Amniotic epithelial cell (primary cell): ENCODE results near the gene TMEM232.
A peak's percentile ranks its signal among the peaks of the same experiment; 100 is the strongest.
"Not testable (repeated sequence)": the region's sequence is repeated elsewhere in the genome, so short reads cannot be mapped to it uniquely, and the experiment has no call there.

Experiments
- DNase-seq: peaks from one replicate; pipeline ENCODE4 v3.0.0-alpha.2; 2010; ENCODE audit warnings: low read depth

TMEM232 gene

DNA sequence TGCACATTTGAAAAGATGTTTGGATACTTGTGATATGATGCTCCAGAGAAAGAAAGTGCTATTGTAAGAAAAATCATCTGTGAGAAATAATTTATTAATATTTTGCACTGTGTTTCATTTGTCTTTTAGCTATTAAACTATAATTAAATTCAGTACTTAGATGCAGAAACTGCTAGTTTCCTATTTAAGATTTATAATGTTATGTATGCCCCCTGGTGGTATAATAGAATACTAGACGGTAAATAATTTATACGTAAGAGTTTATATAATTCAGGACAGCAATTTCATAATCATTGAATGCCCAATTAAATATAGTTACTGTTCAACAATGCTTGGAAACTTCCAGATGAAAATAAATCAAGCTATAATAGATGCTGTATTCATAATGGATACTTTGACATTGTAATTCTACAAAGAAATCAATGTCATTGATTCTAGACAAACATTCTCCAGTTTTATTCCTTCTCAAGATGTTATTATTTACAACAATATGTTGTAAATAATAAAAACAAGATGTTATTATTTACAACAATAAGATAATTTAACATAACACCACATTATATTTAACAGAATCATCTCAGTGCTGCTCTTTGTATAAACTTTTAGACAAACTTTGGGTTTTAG is 101.0 kb downstream of the TMEM232 start:
- peak; percentile 47 for DNase-seq

GRCh38 chr5:110623874-110624273 is 102.6 kb downstream of the TMEM232 start:
- DNase-seq: no peak

GRCh38 chr5:110618941-110619340 is 107.5 kb downstream of the TMEM232 start:
- DNase-seq: no peak

DNA sequence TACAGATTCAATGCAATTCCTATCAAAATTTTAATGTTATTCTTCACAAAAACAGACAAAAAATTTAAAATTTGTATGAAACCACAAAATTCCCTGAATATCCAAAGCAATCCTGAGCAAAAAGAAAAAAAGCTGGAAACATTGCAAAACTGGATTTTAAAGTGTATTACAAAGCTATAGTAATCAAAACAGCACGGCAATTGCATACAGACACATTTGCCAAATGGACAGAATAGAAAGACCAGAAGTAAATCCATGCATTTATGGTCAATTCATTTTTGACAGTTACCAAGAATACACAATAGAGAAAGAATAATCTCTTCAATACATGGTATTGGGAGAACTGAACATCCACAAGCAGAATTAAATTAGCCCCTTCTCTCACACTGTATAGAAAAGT is 110.5 kb downstream of the TMEM232 start:
- no peak for DNase-seq

GRCh38 chr5:110612794-110613247 is 113.7 kb downstream of the TMEM232 start:
- no peak for DNase-seq

GRCh38 chr5:110611817-110612216 is 114.7 kb downstream of the TMEM232 start:
- DNase-seq: no peak

DNA sequence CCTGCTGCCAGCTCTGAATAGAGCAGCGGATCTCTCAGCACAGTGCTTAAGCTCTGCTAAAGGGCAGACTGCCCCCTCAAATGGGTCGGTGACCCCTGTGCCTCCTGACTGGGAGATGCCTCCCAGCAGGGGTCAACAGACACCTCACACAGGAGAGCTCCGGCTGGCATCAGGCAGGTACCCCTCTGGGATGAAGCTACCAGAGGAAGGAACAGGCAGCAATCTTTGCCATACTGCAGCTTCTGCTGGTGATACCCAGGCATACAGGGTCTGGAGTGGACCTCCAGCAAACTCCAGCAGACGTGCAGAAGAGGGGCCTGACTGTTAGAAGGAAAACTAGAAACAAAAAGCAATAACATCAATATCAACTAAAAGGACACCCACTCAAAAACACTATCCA is 131.6 kb downstream of the TMEM232 start:
- DNase-seq: no peak

DNA sequence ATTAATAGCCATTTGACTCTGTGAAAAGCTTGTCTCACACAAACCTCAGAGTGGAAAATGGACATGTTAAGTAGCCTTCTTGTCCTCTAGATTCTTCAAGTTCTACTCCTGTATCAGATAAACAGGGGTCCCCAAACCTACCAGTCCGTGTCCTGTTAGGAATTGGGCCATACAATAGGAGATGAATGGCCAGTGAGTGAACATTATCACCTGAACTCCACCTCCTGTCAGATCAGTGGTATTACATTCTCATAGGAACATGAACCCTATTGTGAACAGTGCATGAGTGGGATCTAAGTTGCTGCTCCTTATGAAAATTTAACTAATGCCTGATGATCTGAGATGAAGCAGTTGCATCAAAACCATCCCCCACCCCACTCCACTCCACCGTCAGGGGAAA is 136.3 kb downstream of the TMEM232 start:
- peak; percentile 35 for DNase-seq

DNA sequence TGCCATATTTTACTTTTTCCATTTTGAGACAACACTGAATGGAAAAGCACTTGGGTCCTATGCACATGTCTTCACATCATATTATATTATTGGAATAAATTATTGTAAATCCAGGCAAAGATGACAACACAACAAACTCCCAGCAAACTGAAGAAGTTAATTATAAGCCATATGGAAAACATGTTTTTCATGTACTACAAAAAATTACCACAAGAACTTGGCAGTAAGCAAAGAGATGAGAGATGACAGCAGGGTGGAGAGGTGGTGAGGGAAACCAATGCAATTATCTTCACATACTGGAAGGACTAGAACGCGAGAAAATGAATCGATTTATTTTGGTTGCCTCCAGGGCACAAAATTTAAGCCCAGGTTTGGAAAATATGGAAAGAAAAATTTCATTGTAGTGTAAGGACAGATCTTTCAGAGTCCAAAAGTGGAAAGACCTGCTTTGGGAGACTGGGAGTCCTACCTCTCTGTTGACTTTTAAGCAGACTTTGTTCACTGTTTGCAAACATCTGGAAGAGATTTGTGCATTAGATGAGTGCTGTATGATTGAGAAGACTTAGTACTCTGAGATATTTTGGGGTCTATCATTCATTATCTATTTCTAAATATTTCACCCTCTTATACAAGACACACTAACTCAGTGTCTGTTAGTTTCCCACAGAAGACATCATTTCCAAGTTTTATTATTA is 138.0 kb downstream of the TMEM232 start:
- no peak for DNase-seq

DNA sequence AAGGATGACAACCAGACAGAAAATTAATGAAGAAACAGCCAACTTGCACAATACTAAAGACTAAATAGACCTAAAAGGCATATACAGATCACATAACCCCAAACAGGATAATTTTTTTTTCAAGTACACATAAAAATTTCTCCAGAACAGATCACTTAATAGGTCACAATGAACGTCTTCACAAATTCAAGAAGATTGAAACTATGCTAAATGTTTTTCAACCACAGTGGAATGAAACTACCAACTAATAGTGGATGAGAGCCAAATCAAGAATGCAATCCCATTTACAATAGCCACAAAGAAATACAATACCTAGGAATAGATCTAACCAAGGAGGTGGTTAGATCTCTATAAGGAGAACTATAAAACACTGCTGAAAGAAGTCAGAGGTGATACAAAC is 145.8 kb downstream of the TMEM232 start:
- DNase-seq: no peak

DNA sequence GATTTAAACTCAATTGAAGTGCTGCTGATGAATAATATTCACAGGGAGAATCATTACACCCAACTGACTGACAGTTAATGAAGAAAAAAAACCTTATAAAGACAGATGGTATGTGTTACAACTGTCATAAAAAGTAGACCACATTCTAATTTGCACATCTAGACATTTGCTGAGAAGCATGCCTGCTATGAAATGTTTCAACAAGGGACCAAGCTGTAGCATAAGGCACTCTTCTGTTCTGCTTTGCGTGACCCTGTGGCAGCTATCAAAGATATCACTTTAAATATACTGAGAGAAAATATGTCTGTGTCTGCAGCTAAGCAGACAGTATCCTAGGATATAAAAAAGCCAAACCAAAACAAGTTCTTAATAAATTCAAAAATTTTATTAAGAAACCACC is 153.7 kb downstream of the TMEM232 start:
- DNase-seq: no peak

DNA sequence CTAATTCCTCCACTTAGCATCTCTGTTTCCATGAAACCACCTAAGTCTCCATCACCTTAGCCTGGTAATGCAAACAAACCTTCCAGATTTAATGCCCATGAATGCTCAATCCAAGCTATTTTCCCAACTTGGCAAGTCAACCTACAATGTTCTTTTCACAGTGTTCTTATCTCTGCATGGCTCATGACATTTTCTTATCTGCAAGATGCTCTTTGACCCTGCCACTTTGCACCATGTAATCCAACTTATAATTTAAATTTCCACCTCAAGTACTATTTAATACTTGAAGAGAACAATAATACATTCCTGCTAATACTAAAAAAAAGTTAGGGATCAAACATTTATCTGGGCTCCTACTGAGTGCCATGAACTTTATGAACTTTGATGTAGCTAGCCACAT is 164.3 kb downstream of the TMEM232 start:
- DNase-seq: no peak

GRCh38 chr5:110561510-110561909 is 165.0 kb downstream of the TMEM232 start:
- DNase-seq: no peak

- DNase-seq: peak; percentile 6
Measured at GRCh38 chr5:110549301-110549700, 177.2 kb downstream of the TMEM232 start.

DNA sequence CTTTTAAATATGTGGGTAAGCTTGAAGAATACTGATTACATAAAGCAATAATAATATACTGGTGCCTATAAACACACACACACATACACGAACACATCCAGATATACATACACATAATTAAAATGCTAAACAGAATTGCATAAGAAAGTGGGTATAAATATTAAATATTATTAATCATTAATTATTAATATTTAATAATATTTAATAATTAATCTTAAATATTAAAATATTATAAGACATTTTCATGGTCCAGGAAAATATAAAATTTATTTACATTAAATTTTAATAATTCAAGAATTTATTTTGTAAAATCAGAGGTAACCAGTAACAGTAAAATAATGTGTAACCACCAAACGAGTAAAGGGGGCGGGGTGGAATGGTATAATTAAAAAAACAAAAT is 178.3 kb downstream of the TMEM232 start:
- DNase-seq: no peak

GRCh38 chr5:110547495-110547894 is 179.0 kb downstream of the TMEM232 start:
- no peak for DNase-seq

- DNase-seq: no peak
Measured at GRCh38 chr5:110545716-110546115, 180.8 kb downstream of the TMEM232 start.

DNA sequence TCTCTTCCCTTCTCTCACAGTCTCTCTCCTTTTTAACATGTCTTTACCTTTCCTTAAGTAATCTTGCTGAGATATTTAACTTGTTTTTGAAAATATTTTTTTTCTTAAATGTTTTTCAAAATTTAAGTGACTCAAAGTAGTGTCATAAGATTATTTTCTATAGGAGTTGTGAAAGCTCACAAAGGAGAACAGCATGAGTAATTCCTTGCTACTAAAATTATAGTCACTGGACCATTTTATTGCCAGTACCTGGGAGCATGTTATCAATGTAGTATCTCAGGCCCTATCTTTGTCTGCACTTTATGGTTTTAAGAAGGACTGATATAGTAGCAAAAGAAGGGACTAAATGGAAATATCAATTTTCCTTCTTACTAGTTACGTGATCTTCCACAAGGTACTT is 181.9 kb downstream of the TMEM232 start:
- peak; percentile 7 for DNase-seq

DNA sequence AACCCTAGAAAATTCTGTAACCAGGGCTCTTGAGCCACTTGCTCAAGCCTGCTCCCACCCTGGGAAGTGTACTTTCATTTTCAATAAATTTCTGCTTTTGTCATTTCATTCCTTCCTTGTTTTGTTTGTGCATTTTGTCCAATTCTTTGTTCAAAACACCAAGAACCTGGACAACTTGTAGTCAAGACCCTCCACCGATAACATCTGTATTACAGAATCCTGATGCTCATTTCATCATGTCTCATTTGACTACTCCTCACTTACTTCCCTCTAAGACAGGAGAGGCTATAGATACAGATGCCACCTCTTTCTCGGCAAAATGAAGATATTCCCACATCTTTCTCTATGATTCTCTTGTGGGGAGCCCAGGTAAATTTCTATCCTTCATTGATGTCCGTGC is 183.5 kb downstream of the TMEM232 start:
- no peak for DNase-seq

DNA sequence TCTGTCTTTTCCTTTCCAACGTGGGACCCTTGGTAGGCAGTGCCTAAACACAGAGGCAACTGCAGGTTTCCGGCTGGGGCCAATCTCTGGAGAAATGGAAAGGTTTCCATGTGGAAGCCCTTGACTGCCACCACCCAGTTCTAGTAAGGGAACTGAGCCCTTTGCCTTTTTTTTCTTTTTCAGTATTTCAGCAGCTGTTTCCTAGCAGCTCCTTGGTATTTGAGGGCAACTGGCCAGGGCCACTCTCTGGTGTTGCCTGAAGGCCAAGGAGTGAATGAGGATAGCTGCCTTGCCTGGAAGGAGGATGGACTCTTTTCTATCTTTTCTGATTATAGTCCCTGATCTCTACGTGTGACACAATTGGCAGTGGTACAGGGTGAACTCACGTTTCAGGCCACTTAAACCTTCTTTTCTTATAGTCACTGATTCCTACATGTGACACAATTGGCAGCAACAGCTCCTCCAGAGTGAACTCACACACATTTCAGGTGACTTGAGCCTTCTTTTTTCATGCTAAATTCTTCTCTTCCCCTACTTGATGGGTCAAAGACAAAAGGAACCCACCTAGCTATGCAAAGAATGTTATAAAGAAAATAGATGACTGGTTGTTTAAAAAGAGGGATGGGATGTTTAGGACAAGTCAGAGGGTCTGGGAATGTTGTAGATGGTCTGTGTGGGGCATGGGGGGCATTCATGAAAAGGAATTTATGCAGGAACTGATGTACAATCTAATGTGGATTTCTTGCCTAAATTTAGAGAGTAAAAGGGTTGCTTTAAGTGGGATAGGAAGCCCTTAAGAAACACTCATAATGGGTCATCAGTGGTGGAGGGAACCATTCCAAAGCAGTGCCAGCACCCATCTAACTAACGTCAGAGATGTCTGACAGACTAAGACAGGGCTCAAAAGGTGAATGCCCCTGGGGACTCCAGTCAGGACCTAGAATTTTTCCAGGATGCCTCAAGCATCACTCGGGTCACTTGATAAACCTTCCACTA is 190.1 kb downstream of the TMEM232 start:
- no peak for DNase-seq

DNA sequence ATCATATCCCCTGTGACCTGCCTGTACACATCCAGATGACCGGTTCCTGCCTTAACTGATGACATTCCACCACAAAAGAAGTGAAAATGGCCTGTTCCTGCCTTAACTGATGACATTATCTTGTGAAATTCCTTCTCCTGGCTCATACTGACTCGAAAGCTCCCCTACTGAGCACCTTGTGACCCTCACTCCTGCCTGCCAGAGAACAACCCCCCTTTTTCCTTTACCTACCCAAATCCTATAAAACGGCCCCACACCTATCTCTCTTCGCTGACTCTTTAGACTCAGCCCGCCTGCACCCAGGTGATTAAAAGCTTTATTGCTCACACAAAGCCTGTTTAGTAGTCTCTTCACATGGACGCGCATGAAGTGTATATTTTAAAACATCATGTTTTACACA is 191.3 kb downstream of the TMEM232 start:
- DNase-seq: not testable (repeated sequence)

DNA sequence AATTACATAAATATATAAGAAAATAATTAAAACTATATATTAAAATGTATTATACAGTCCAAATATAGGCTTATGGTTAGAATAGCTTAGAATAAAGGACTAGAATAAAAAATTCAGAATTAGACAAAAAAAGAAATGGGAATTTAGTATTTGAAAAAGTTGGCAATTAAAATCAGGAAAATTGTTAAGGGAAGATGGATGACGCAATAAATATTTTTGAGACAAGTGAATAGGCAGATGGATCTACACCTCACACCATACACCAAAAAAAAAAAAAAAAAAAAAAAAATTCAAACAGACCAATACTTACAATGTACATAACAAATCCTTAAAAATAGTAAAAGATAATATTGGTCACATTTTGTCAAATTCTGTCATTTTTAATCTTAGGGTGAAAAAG is 200.7 kb downstream of the TMEM232 start:
- no peak for DNase-seq

DNA sequence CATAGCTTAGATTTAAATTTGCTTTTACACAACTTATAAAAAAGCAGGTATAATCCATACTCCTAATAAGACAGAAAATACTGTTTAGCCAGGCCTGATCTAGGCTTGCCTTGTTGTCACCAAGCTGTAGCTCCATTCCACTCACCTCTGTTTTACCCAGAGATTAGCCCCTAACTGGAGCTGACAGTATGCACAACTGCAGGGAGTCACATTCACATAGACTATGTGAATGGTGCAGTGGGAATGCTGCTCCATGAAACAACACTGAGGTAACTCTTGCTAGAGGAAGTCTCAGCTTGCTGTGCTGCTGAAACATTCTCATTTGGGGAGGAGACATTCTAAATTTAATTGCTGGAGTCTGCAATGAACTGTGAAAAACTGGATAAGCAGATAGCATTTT is 209.1 kb downstream of the TMEM232 start:
- no peak for DNase-seq
